Measurements from ENCODE around the gene SAMD7. TPM values are rescaled to one million over a fixed set of nuclear protein-coding genes. Genes with fewer than 3 reads are reported as not detected.

SAMD7 gene
- total and polyA plus RNA-seq, 7 experiments from 2014 or later = not detected

- Histone ChIP-seq H3K27me3 (ENCODE audit: control insufficient read depth in 2 of 2, insufficient read depth in 2 of 2, low read length in 2 of 2) (no peaks in the 10 kb centered on the region), H3K4me3 (ENCODE audit: low read length) (no peak overlapping the region), H3K9me3 (ENCODE audit: control insufficient read depth in 2 of 3, low read length in 3 of 3) (no peaks in the 10 kb centered on the region), H3K27ac (ENCODE audit: low read depth, low read length) (no peak overlapping the region), H3K36me3 (ENCODE audit: control insufficient read depth in 2 of 3, insufficient read depth in 3 of 3, low read length in 3 of 3) (no peaks in the 10 kb centered on the region), H3K4me1 (ENCODE audit: control insufficient read depth in 2 of 2, insufficient read depth in 2 of 2, low read length in 2 of 2) (no peaks in the 10 kb centered on the region)
- intact Hi-C loops (cut with micrococcal nuclease) = no loop called here
- no peak for DNase-seq
- H3K4me3 Mint-ChIP-seq = no peak overlapping the region
- H3K27me3 Mint-ChIP-seq = peaks cover 0 to 18% (median 13%) of the 10 kb centered on the region in 5 donors
- peak overlapping the region in 1 of 9 donors; percentile 45 for H3K27ac Mint-ChIP-seq
- CTCF ChIA-PET = no interaction called here
- H3K9me3 Mint-ChIP-seq = no peaks in the 10 kb centered on the region
- no peak for ATAC-seq
- POLR2A ChIA-PET = no interaction called here
- peaks cover 6 to 19% (median 13%) of the 10 kb centered on the region in 7 donors for H3K4me1 Mint-ChIP-seq
- no peaks in the 10 kb centered on the region for H3K36me3 Mint-ChIP-seq
Measured at GRCh38 chr3:169939751-169940150, 28.4 kb downstream of the SAMD7 start.

- ChIA-PET POLR2A (no interaction called here), CTCF (no interaction called here)
- H3K27me3 ChIP-seq (ENCODE audit: control insufficient read depth in 2 of 2, insufficient read depth in 2 of 2, low read length in 2 of 2) = no peaks in the 10 kb centered on the region
- Mint-ChIP-seq H3K27ac (peak overlapping the region in 1 of 9 donors; percentile 38), H3K4me3 (peak overlapping the region in 5 of 10 donors; percentile 9 to 52 (median 34)), H3K9me3 (no peaks in the 10 kb centered on the region), H3K36me3 (no peaks in the 10 kb centered on the region), H3K4me1 (peaks cover 11 to 27% (median 20%) of the 10 kb centered on the region in 7 donors), H3K27me3 (peaks cover 0 to 14% (median 8%) of the 10 kb centered on the region in 5 donors)
- no peaks in the 10 kb centered on the region for H3K4me1 ChIP-seq (ENCODE audit: control insufficient read depth in 2 of 2, insufficient read depth in 2 of 2, low read length in 2 of 2)
- H3K4me3 ChIP-seq (ENCODE audit: low read length) = no peak overlapping the region
- no peaks in the 10 kb centered on the region for H3K36me3 ChIP-seq (ENCODE audit: control insufficient read depth in 2 of 3, insufficient read depth in 3 of 3, low read length in 3 of 3)
- no peak overlapping the region for H3K27ac ChIP-seq (ENCODE audit: low read depth, low read length)
- no peak for ATAC-seq
- DNase-seq = peak in 3 of 9 donors; percentile 10 to 14 (median 11)
- intact Hi-C loops (cut with micrococcal nuclease) = no loop called here
- no peaks in the 10 kb centered on the region for H3K9me3 ChIP-seq (ENCODE audit: control insufficient read depth in 2 of 3, low read length in 3 of 3)
Measured at GRCh38 chr3:169940470-169941181, 29.3 kb downstream of the SAMD7 start.

GRCh38 chr3:169945313-169945712 lies 33.9 kb downstream of the SAMD7 start:
- peaks cover 10 to 23% (median 15%) of the 10 kb centered on the region in 7 donors for H3K4me1 Mint-ChIP-seq
- no peaks in the 10 kb centered on the region for H3K9me3 Mint-ChIP-seq
- Histone ChIP-seq H3K4me1 (ENCODE audit: control insufficient read depth in 2 of 2, insufficient read depth in 2 of 2, low read length in 2 of 2) (no peaks in the 10 kb centered on the region), H3K27ac (ENCODE audit: low read depth, low read length) (no peak overlapping the region), H3K9me3 (ENCODE audit: control insufficient read depth in 2 of 3, low read length in 3 of 3) (no peaks in the 10 kb centered on the region), H3K27me3 (ENCODE audit: control insufficient read depth in 2 of 2, insufficient read depth in 2 of 2, low read length in 2 of 2) (no peaks in the 10 kb centered on the region), H3K4me3 (ENCODE audit: low read length) (no peak overlapping the region), H3K36me3 (ENCODE audit: control insufficient read depth in 2 of 3, insufficient read depth in 3 of 3, low read length in 3 of 3) (no peaks in the 10 kb centered on the region)
- intact Hi-C loops (cut with micrococcal nuclease) = loop anchor here in 1 of 2 donors (1.0 kb wide), 1 partner anchor 21 kb away; the partner anchor contains the start of gene SEC62
- H3K4me3 Mint-ChIP-seq = peak overlapping the region in 9 of 10 donors; percentile 17 to 71 (median 49)
- ATAC-seq (peak; percentile 96), DNase-seq (peak in 7 of 9 donors; percentile 11 to 34 (median 27))
- H3K27ac Mint-ChIP-seq = peak overlapping the region in 8 of 9 donors; percentile 2 to 78 (median 25)
- H3K36me3 Mint-ChIP-seq = no peaks in the 10 kb centered on the region
- CTCF ChIA-PET = interaction anchor here (0.6 kb wide), 1 partner anchor 364 kb away, joined by 3 read pairs; no protein-coding TSS in a partner anchor
- POLR2A ChIA-PET = interaction anchor here (0.7 to 1.3 kb wide), 2 partner anchors 19 to 21 kb away, joined by 3 to 8 read pairs; partner anchors contain the start of gene SEC62
- H3K27me3 Mint-ChIP-seq = peaks cover 0 to 7% (median 0%) of the 10 kb centered on the region in 5 donors

GRCh38 chr3:169946336-169946735 lies 35.0 kb downstream of the SAMD7 start:
- POLR2A ChIA-PET = interaction anchor here (1.8 kb wide), 1 partner anchor 20 kb away, joined by 7 read pairs; the partner anchor contains the start of gene SEC62
- H3K9me3 ChIP-seq (ENCODE audit: control insufficient read depth in 2 of 3, low read length in 3 of 3) = no peaks in the 10 kb centered on the region
- no peak for DNase-seq
- intact Hi-C loops (cut with micrococcal nuclease) = no loop called here
- H3K36me3 ChIP-seq (ENCODE audit: control insufficient read depth in 2 of 3, insufficient read depth in 3 of 3, low read length in 3 of 3) = no peaks in the 10 kb centered on the region
- H3K27ac Mint-ChIP-seq = no peak overlapping the region
- H3K4me3 Mint-ChIP-seq = no peak overlapping the region
- no peaks in the 10 kb centered on the region for H3K36me3 Mint-ChIP-seq
- CTCF ChIA-PET = interaction anchor here (1.0 kb wide), 1 partner anchor 81 kb away, joined by 3 read pairs; no protein-coding TSS in a partner anchor
- no peak for ATAC-seq
- H3K9me3 Mint-ChIP-seq = no peaks in the 10 kb centered on the region
- peaks cover 7 to 15% (median 8%) of the 10 kb centered on the region in 7 donors for H3K4me1 Mint-ChIP-seq
- H3K27ac ChIP-seq (ENCODE audit: low read depth, low read length) = no peak overlapping the region
- H3K4me1 ChIP-seq (ENCODE audit: control insufficient read depth in 2 of 2, insufficient read depth in 2 of 2, low read length in 2 of 2) = no peaks in the 10 kb centered on the region
- H3K27me3 ChIP-seq (ENCODE audit: control insufficient read depth in 2 of 2, insufficient read depth in 2 of 2, low read length in 2 of 2) = no peaks in the 10 kb centered on the region
- no peak overlapping the region for H3K4me3 ChIP-seq (ENCODE audit: low read length)
- H3K27me3 Mint-ChIP-seq = peaks cover 0 to 7% (median 0%) of the 10 kb centered on the region in 5 donors

GRCh38 chr3:169948559-169949448 lies 37.4 kb downstream of the SAMD7 start:
- Histone ChIP-seq H3K36me3 (ENCODE audit: control insufficient read depth in 2 of 3, insufficient read depth in 3 of 3, low read length in 3 of 3) (no peaks in the 10 kb centered on the region), H3K4me1 (ENCODE audit: control insufficient read depth in 2 of 2, insufficient read depth in 2 of 2, low read length in 2 of 2) (no peaks in the 10 kb centered on the region), H3K27ac (ENCODE audit: low read depth, low read length) (no peak overlapping the region), H3K9me3 (ENCODE audit: control insufficient read depth in 2 of 3, low read length in 3 of 3) (no peaks in the 10 kb centered on the region), H3K4me3 (ENCODE audit: low read length) (no peak overlapping the region), H3K27me3 (ENCODE audit: control insufficient read depth in 2 of 2, insufficient read depth in 2 of 2, low read length in 2 of 2) (no peaks in the 10 kb centered on the region)
- no peak overlapping the region for H3K4me3 Mint-ChIP-seq
- peaks cover 0 to 2% (median 0%) of the 10 kb centered on the region in 11 donors for H3K9me3 Mint-ChIP-seq
- DNase-seq = no peak
- peaks cover 7 to 15% (median 8%) of the 10 kb centered on the region in 7 donors for H3K4me1 Mint-ChIP-seq
- ATAC-seq = no peak
- H3K27me3 Mint-ChIP-seq = peaks cover 0 to 4% (median 0%) of the 10 kb centered on the region in 5 donors
- peaks cover 0 to 3% (median 0%) of the 10 kb centered on the region in 5 donors for H3K36me3 Mint-ChIP-seq
- intact Hi-C loops (cut with micrococcal nuclease) = no loop called here
- H3K27ac Mint-ChIP-seq = peak overlapping the region in 3 of 9 donors; percentile 3 to 69 (median 56)
- ChIA-PET CTCF (interaction anchor here (0.6 kb wide), 2 partner anchors 17 to 313 kb away, joined by 3 read pairs; no protein-coding TSS in a partner anchor), POLR2A (no interaction called here)

GRCh38 chr3:169952045-169952444 lies 40.7 kb downstream of the SAMD7 start:
- no peaks in the 10 kb centered on the region for H3K27me3 ChIP-seq (ENCODE audit: control insufficient read depth in 2 of 2, insufficient read depth in 2 of 2, low read length in 2 of 2)
- H3K4me1 ChIP-seq (ENCODE audit: control insufficient read depth in 2 of 2, insufficient read depth in 2 of 2, low read length in 2 of 2) = no peaks in the 10 kb centered on the region
- H3K9me3 ChIP-seq (ENCODE audit: control insufficient read depth in 2 of 3, low read length in 3 of 3) = no peaks in the 10 kb centered on the region
- H3K4me3 ChIP-seq (ENCODE audit: low read length) = no peak overlapping the region
- Mint-ChIP-seq H3K36me3 (peaks cover 0 to 5% (median 3%) of the 10 kb centered on the region in 5 donors), H3K27ac (no peak overlapping the region), H3K27me3 (peaks cover 0 to 13% (median 2%) of the 10 kb centered on the region in 5 donors), H3K4me1 (peaks cover 0 to 6% (median 0%) of the 10 kb centered on the region in 7 donors), H3K4me3 (no peak overlapping the region), H3K9me3 (peaks cover 0 to 7% (median 0%) of the 10 kb centered on the region in 11 donors)
- intact Hi-C loops (cut with micrococcal nuclease) = no loop called here
- no peak overlapping the region for H3K27ac ChIP-seq (ENCODE audit: low read depth, low read length)
- ChIA-PET POLR2A (no interaction called here), CTCF (no interaction called here)
- DNase-seq (no peak), ATAC-seq (peak; percentile 78)
- no peaks in the 10 kb centered on the region for H3K36me3 ChIP-seq (ENCODE audit: control insufficient read depth in 2 of 3, insufficient read depth in 3 of 3, low read length in 3 of 3)

Data from naive thymus-derived CD4-positive, alpha-beta T cell (primary cell).